ENCODE results near the gene PCDHA8. TPM values are rescaled to one million over a fixed set of nuclear protein-coding genes. Genes with fewer than 3 reads are reported as not detected.
A peak's percentile ranks its signal among the peaks of the same experiment; 100 is the strongest.
"Not testable (repeated sequence)": the region's sequence is repeated elsewhere in the genome, so short reads cannot be mapped to it uniquely, and the experiment has no call there.

Gene PCDHA8
- polyA plus RNA-seq, 1 donor from 2014 or later, result 0.66 TPM

DNA sequence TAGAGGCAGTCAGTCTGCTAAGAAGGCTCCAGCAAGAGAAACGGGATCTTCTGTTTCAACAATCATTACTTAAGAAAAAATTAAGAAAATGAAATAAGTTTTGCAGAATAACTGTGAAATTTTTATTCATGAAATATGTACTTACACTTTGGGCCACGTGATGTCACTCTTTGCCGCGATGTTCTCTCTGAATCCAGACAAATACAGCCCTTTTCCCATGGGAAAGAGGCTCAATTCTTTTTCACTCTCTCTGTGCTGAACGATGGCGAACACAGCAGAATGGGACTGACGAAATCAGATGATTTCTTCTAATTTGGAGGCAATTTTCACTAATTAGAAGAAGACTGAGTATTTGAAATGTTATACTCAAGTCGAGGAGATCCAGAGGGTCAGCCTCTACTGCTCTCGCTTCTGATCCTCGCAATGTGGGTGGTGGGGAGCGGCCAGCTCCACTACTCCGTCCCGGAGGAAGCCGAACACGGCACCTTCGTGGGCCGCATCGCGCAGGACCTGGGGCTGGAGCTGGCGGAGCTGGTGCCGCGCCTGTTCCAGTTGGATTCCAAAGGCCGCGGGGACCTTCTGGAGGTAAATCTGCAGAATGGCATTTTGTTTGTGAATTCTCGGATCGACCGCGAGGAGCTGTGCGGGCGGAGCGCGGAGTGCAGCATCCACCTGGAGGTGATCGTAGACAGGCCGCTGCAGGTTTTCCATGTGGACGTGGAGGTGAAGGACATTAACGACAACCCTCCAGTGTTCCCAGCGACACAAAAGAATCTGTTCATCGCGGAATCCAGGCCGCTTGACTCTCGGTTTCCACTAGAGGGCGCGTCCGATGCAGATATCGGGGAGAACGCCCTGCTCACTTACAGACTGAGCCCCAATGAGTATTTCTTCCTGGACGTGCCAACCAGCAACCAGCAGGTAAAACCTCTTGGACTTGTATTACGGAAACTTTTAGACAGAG, 7.4 kb downstream of the PCDHA8 start, which contains the start of gene PCDHA9:
Gene PCDHA9 (plus strand): TSS at position 244 of the 964 bp plus-strand sequence. CDS start 114 bp downstream, at position 358.
- not testable (repeated sequence) for H2AFZ ChIP-seq (ENCODE audit: low read depth, low read length); H3K9ac ChIP-seq (ENCODE audit: low read length); H3K79me2 ChIP-seq (replicated peaks; ENCODE audit: insufficient read depth, low read length); H3K4me3 ChIP-seq (ENCODE audit: low read length); H3K9me2 ChIP-seq (ENCODE audit: insufficient read depth, low read length); H3K27ac ChIP-seq (ENCODE audit: low read length); H3K27me3 ChIP-seq (ENCODE audit: insufficient read depth, low read depth, low read length); H3F3A ChIP-seq (ENCODE audit: insufficient read depth, low read length, poor library complexity, severe bottlenecking); H3K4me2 ChIP-seq (ENCODE audit: low read length); H3K36me3 ChIP-seq (ENCODE audit: insufficient read depth, low read length); H4K20me1 ChIP-seq (ENCODE audit: insufficient read depth); H3K9me3 ChIP-seq (ENCODE audit: low read length)

DNA sequence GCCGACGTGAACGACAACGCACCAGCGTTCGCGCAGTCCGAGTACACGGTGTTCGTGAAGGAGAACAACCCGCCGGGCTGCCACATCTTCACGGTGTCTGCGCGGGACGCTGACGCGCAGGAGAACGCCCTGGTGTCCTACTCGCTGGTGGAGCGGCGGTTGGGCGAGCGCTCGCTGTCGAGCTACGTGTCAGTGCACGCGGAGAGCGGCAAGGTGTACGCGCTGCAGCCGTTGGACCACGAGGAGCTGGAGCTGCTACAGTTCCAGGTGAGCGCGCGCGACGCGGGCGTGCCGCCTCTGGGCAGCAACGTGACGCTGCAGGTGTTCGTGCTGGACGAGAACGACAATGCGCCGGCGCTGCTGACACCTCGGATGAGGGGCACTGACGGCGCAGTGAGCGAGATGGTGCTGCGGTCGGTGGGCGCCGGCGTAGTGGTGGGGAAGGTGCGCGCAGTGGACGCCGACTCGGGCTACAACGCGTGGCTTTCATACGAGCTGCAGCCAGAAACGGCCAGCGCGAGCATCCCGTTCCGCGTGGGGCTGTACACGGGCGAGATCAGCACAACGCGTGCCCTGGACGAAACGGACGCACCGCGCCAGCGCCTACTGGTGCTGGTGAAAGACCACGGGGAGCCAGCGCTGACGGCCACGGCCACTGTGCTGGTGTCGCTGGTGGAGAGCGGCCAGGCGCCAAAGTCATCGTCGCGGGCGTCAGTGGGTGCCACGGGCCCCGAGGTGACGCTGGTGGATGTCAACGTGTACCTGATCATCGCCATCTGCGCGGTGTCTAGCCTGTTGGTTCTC, 9.0 kb downstream of the PCDHA8 start:
- not testable (repeated sequence) for H3K36me3 ChIP-seq (ENCODE audit: insufficient read depth, low read length); H3K79me2 ChIP-seq (replicated peaks; ENCODE audit: insufficient read depth, low read length); H3F3A ChIP-seq (ENCODE audit: insufficient read depth, low read length, poor library complexity, severe bottlenecking); H3K9me2 ChIP-seq (ENCODE audit: insufficient read depth, low read length); H3K9ac ChIP-seq (ENCODE audit: low read length); H2AFZ ChIP-seq (ENCODE audit: low read depth, low read length); H3K9me3 ChIP-seq (ENCODE audit: low read length); H3K4me2 ChIP-seq (ENCODE audit: low read length); H3K4me3 ChIP-seq (ENCODE audit: low read length); H3K27me3 ChIP-seq (ENCODE audit: insufficient read depth, low read depth, low read length); H4K20me1 ChIP-seq (ENCODE audit: insufficient read depth); H3K27ac ChIP-seq (ENCODE audit: low read length)

- H3K27ac ChIP-seq (ENCODE audit: low read length), result peak within 1 kb of the TSS; percentile 60
- peaks cover 3% of the 10 kb centered on the region for H3K79me2 ChIP-seq (replicated peaks; ENCODE audit: insufficient read depth, low read length)
- H3K36me3 ChIP-seq (ENCODE audit: insufficient read depth, low read length), result peaks cover 11% of the 10 kb centered on the region
- H3K27me3 ChIP-seq (ENCODE audit: insufficient read depth, low read depth, low read length), result no peaks in the 10 kb centered on the region
- no peaks in the 10 kb centered on the region for H3K9me2 ChIP-seq (ENCODE audit: insufficient read depth, low read length)
- no peaks in the 10 kb centered on the region for H3F3A ChIP-seq (ENCODE audit: insufficient read depth, low read length, poor library complexity, severe bottlenecking)
- peak within 1 kb of the TSS; percentile 55 for H3K4me3 ChIP-seq (ENCODE audit: low read length)
- no peak within 1 kb of the TSS for H3K4me2 ChIP-seq (ENCODE audit: low read length)
- TF ChIP-seq RAD21 (conservative IDR thresholded peaks at IDR 0.05), result peak; percentile 51
- no peak for TF ChIP-seq EZH2 (IDR thresholded peaks at IDR 0.05; ENCODE audit: borderline replicate concordance, insufficient read depth, low read length, poor library complexity, severe bottlenecking)
- no peak for TF ChIP-seq MXI1 (conservative IDR thresholded peaks at IDR 0.05; ENCODE audit: poor library complexity, severe bottlenecking)
- TF ChIP-seq POLR2AphosphoS5 (IDR thresholded peaks at IDR 0.05), result no peak
- no peak for TF ChIP-seq EP300 (conservative IDR thresholded peaks at IDR 0.05; ENCODE audit: poor library complexity, severe bottlenecking)
- no peak for TF ChIP-seq REST (IDR thresholded peaks at IDR 0.05; ENCODE audit: borderline replicate concordance)
- TF ChIP-seq SMC3 (conservative IDR thresholded peaks at IDR 0.05; ENCODE audit: poor library complexity), result peak; percentile 46
- TF ChIP-seq TAF1 (IDR thresholded peaks at IDR 0.05; ENCODE audit: low read depth), result no peak
- H3K9me3 ChIP-seq (ENCODE audit: low read length), result peaks cover 15% of the 10 kb centered on the region
- H4K20me1 ChIP-seq (ENCODE audit: insufficient read depth), result no peaks in the 10 kb centered on the region
- H2AFZ ChIP-seq (ENCODE audit: low read depth, low read length), result no peak within 1 kb of the TSS
- H3K9ac ChIP-seq (ENCODE audit: low read length), result peak within 1 kb of the TSS; percentile 45
Observed at GRCh38 chr5:140855772-140856674, 15.0 kb downstream of the PCDHA8 start, which contains the start of gene PCDHA10. PCDHA10 (plus strand) TSS chr5:140855897; CDS start chr5:140856049, 152 bp downstream.
